Renal pelvis (tissue), 4 donors: ENCODE results near the gene MEIKIN. TPM values are rescaled to one million over a fixed set of nuclear protein-coding genes. Genes with fewer than 3 reads are reported as not detected.
"Not testable (repeated sequence)": the region's sequence is repeated elsewhere in the genome, so short reads cannot be mapped to it uniquely, and the experiment has no call there.

Source experiments
- DNase-seq: peaks from one replicate; pipeline ENCODE4 v3.0.0-alpha.2; 2013
- polyA plus RNA-seq, 3 donors: library from polyadenylated mRNA; unstranded; fragments of 120-200 nt; gene quantifications; one replicate each; pipeline ENCODE4 v1.2.1, GENCODE V29; 2013; ENCODE audit not compliant: insufficient read length in 3 of 3

MEIKIN gene
- polyA plus RNA-seq, 3 donors = not detected

- DNase-seq = no peak
These were observed 31.9 kb downstream of the MEIKIN start for GRCh38 chr5:131913603-131914002.

DNA sequence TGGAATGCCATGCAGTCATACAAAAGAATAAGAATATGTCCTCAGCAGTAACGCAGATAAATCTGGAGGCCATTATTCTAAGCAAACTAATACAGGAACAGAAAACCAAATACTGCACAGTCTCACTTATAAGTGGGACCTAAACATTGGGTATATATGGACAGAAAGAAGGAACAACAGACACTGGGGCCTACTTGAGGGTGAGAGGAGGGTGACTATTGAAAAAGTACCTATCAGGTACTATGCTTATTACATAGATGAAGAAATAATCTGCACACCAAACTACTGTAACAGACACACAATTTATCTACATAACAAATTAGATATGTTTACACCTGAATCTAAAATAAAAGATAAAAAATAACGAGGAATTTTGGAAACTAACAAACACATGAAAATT, 38.8 kb downstream of the MEIKIN start:
- DNase-seq = no peak

DNA sequence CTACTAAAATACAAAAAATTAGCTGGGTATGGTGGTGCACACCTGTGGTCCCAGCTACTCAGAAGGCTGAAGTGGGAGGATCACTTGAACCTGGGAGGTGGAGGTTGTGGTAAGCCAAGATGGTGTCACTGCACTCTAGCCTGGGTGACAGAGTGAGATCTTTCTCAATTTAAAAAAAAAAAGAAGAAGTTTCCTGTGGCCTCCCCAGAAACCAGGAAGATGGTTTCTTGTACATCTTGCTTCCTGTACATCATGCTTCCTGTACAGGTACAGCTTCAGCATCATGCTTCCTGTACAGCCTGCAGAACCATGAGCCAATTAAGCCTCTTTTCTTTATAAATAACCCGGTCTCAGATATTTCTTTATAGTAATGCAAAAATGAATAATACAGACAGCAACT, 43.2 kb downstream of the MEIKIN start:
- not testable (repeated sequence) for DNase-seq

- no peak for DNase-seq
These were observed 45.8 kb downstream of the MEIKIN start for GRCh38 chr5:131899686-131900085.

- DNase-seq = no peak
These were observed 61.5 kb downstream of the MEIKIN start for GRCh38 chr5:131883984-131884383.

GRCh38 chr5:131879705-131880104, 65.8 kb downstream of the MEIKIN start:
- no peak for DNase-seq

- no peak for DNase-seq
These were observed 67.6 kb downstream of the MEIKIN start for GRCh38 chr5:131877873-131878272.

DNA sequence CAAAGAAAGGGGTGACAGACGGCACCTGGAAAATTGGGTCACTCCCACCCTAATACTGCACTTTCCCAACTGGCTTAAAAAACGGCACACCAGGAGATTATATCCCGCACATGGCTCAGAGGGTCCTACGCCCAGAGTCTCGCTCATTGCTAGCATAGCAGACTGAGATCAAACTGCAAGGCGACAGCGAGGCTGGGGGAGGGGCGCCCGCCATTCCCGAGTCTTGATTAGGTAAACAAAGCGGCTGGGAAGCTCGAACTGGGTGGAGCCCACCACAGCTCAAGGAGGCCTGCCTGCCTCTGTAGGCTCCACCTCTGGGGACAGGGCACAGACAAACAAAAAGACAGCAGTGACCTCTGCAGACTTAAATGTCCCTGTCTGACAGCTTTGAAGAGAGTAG, 74.2 kb downstream of the MEIKIN start:
- not testable (repeated sequence) for DNase-seq

GRCh38 chr5:131867524-131867923, 77.9 kb downstream of the MEIKIN start:
- DNase-seq = no peak

DNA sequence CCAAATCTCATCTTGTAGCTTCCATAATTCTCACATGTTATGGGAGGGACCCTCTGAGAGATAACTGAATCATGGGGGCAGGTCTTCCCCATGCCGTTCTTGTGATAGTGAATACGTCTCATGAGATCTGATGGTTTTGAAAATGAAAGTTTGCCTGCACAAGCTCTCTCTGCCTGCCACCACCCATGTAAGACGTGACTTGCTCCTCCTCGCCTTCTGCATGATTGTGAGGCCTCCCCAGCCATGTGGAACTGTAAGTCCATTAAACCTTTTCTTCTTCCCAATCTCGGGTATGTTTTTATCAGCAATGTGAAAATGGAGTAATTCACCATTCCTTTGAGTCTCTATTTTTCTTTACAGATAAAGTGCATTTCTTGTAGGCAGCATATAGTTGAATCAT, 81.8 kb downstream of the MEIKIN start:
- no peak for DNase-seq

DNA sequence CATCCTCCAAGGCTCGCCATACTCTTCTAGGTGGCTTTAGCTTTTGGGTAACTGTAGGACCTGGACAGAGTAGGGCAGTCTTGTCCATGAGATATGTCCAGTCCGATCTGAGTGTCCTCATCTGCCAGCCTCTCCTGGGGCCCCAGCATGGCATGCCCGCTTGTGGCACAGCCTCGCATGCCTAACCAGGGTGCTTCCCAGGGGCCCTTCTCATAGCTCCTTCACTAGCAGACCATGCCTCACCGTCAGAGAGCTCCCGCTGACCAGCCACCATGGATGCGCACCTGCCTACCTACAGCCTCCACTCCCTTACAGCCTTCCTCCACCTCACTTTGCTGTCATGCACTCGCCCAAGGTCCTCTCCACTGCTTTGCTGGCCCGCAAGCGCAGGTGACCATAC, 88.1 kb downstream of the MEIKIN start:
- DNase-seq = no peak

GRCh38 chr5:131855452-131855851, 90.0 kb downstream of the MEIKIN start:
- no peak for DNase-seq

DNA sequence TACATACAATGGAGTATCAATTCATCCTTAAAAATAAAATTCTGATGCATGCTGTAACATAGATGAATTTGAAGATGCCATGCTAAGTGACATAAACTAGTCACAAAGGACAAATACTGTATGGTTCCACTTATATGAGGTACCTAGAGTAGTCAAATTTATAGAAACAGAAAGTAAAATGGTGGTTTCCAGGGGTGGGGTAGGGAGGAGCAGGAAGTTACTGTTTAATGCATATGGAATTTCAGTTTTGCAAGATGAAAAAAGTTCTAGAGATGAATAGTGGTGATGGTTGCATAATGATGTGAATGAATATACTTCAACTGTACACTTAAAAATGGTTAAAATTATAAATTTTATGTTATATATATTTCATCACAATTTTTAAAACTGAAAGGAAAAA, 91.3 kb downstream of the MEIKIN start:
- DNase-seq = no peak

GRCh38 chr5:131848662-131849061, 96.8 kb downstream of the MEIKIN start:
- no peak for DNase-seq

GRCh38 chr5:131846536-131846935, 98.9 kb downstream of the MEIKIN start:
- DNase-seq = no peak

- no peak for DNase-seq
These were observed 99.6 kb downstream of the MEIKIN start for GRCh38 chr5:131845828-131846227.

- not testable (repeated sequence) for DNase-seq
These were observed 102.5 kb downstream of the MEIKIN start for GRCh38 chr5:131842971-131843370.

- DNase-seq = not testable (repeated sequence)
These were observed 112.8 kb downstream of the MEIKIN start for GRCh38 chr5:131832702-131833101.

- DNase-seq = no peak
These were observed 120.0 kb downstream of the MEIKIN start for GRCh38 chr5:131825404-131826013.

DNA sequence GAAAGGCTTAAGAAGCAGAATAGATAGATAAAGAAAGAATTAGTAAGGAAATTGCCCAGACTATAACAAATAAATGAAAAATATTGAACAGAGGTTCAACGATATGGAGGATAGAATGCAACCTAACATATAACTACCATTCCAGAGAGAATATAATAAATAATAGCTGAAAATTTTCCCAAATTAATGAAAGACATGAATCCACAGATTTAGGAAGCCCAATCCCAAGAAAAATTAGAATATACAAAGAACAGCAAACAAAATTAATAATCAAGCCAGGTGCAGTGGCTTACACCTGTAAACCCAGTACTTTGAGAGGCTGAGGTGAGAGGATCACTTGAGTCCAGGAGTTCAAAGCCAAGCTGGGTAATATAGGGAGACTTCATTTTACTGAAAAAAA, 120.8 kb downstream of the MEIKIN start:
- no peak for DNase-seq

DNA sequence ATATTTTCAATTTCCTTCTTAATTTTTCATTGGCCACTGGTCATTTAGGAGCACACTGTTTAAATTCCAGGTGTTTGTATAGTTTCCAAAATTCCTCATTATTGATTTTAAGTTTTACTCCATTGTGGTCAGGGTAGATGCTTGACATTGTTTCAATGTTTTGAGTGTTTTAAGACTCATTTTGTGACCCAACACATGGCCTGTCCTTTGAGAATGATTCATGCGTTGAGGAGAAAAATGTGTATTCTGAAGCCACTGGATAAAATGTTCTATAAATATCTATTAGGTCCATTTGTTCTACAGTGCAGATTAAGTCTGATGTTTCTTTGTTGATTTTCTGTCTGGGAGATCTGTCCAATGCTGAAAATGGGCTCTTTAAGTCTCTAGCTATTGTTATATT, 124.2 kb downstream of the MEIKIN start:
- DNase-seq = no peak

DNA sequence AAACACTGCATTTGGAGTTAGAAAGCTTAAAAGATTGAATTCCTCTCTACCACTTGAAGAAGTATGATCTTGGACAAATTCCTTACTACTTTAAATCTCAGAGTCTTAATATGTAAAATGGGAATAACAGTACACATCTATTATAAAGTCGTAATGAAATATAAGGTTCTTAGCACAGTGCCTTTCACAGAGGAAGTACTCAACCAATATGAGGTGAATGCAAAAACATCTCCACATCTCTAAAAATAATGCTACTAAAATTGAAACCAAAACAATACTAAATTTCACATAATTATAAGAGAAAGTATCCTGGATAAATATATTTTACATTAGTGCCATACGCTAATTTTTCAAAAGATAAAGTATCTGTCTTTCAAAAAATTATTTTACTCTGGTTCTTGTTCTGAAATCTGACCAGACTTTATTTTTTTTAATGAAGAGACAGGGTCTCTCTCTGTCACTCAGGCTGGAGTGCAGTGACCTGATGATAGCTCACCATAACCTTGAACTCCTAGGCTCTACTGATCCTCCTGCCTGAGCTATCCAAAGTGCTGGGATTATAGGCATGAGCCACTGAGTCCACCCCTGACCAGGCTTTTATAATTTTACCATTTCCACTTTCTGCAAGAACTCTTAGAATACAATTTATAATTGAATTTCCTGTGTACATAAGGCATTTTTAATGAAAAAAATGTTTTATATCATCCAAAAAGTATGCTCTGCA, 127.3 kb downstream of the MEIKIN start:
- no peak for DNase-seq

DNA sequence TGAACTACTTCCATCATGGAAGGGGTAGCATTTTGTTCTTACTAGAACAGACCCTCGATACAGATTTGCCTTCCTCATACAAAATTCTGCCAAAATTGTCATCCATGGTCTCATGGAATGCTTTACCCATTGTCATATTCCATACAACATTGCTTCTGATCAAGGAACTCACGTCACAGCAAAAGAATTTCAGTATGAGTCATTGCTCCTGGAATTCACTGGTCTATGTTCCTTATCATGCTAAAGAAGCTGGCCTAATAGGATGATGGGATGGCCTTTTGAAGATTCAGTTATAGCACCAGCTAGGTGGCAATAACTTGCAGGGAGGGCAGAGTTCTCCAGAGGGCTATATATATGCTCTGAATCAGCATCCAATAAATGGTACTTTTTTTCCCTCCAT, 130.5 kb downstream of the MEIKIN start:
- no peak for DNase-seq
